ENCODE measurements around the gene CCR9.

CCR9 gene

DNA sequence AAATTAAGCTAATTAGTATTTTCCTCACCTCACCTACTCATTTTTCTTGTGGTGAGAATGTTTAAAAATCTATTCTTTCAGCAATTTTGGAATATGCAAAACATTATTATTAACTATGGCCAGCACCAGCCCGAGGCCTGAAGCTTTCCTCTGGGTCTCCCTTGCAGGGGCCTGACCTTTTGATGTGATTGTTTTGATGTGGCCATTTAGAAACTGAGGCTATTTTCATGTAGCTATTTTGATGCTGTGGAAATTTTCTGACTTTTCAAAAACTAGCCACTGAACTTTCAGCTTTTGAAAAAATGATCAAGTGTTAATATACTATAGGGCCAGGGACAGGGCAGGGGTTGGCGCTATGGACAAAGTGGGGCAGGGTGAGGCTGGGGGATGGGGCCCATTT, 8.2 kb upstream of the CCR9 start:
- no peaks in the 10 kb centered on the region for H3K36me3 ChIP-seq (ENCODE audit: low read depth)
- no peak for ATAC-seq (ENCODE audit: low read depth)
- no peak for TF ChIP-seq CTCF (IDR thresholded peaks at IDR 0.05; ENCODE audit: poor library complexity, severe bottlenecking)

GRCh38 chr3:45880725-45881077, 5.6 kb upstream of the CCR9 start:
- DNase-seq (ENCODE audit: low spot score) (no peak), ATAC-seq (ENCODE audit: low read depth) (0 out of 3 replicates have a peak, but pooled peaks have one; percentile 12)
- H3K4me1 ChIP-seq (ENCODE audit: insufficient read depth, poor library complexity, severe bottlenecking), result no peaks in the 10 kb centered on the region
- no peak overlapping the region for H3K27ac ChIP-seq (ENCODE audit: poor library complexity, severe bottlenecking)
- no peak for TF ChIP-seq CTCF (IDR thresholded peaks at IDR 0.05; ENCODE audit: poor library complexity, severe bottlenecking)
- H3K9me3 ChIP-seq (ENCODE audit: severe bottlenecking), result no peaks in the 10 kb centered on the region
- no peak overlapping the region for H3K4me3 ChIP-seq (ENCODE audit: severe bottlenecking)
- no peaks in the 10 kb centered on the region for H3K36me3 ChIP-seq (ENCODE audit: low read depth)
- H3K27me3 ChIP-seq (ENCODE audit: insufficient read depth, poor library complexity, severe bottlenecking), result no peaks in the 10 kb centered on the region

More for the DNA sequence above, 8.2 kb upstream of the CCR9 start:
- Histone ChIP-seq H3K9me3 (ENCODE audit: severe bottlenecking) (no peaks in the 10 kb centered on the region), H3K4me1 (ENCODE audit: insufficient read depth, poor library complexity, severe bottlenecking) (no peaks in the 10 kb centered on the region), H3K27me3 (ENCODE audit: insufficient read depth, poor library complexity, severe bottlenecking) (no peaks in the 10 kb centered on the region), H3K27ac (ENCODE audit: poor library complexity, severe bottlenecking) (no peak overlapping the region), H3K4me3 (ENCODE audit: severe bottlenecking) (no peak overlapping the region)
- DNase-seq (ENCODE audit: low spot score), result no peak

DNA sequence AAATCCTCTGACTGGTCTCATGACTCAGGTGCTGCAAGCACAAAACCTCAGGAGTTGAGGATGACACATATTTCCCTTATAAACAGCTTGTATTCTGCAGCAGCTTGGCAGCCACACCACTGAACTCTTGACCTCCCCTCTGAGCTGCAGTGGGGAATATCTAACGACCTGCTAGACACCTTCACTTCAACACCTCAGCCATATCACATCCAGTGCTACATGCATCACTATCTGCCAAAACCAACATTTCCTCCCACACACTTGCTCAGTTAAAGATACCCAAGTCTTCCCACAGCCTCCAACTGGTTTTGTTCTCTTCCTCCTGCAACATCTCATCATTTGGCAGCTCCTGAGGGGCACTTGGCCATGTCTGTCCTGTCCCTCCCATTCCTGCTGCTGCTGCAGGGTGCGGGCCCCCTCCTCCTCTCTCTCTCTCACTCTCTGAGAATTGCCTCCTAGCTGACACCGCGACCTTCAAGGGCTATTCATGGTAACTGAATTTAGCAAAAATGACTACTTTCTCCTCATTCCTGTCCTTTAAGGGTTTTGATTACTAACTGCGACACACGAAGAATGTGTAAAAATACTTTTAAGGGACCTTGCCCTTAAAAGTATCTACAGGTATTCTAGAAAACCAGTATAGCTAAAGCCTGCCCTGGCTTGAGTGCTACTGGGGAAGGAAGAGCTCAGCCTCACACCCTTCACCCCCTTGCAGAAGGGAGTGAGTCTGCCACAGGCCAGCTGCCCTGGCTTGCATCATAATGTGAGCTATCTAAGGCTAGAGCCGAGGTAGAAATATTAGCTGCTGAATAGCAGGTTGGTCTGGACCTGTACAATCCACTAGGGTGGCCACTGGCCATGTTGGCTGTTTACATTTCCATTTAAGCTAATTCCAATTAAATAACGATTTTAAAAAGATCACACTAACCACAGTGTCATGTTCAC, 5.0 kb upstream of the CCR9 start:
- H3K36me3 ChIP-seq (ENCODE audit: low read depth), result no peaks in the 10 kb centered on the region
- H3K4me1 ChIP-seq (ENCODE audit: insufficient read depth, poor library complexity, severe bottlenecking), result no peaks in the 10 kb centered on the region
- TF ChIP-seq CTCF (IDR thresholded peaks at IDR 0.05; ENCODE audit: poor library complexity, severe bottlenecking), result no peak
- peak; percentile 80 for ATAC-seq (ENCODE audit: low read depth)
- no peak overlapping the region for H3K27ac ChIP-seq (ENCODE audit: poor library complexity, severe bottlenecking)
- H3K4me3 ChIP-seq (ENCODE audit: severe bottlenecking), result no peak overlapping the region
- no peaks in the 10 kb centered on the region for H3K9me3 ChIP-seq (ENCODE audit: severe bottlenecking)
- H3K27me3 ChIP-seq (ENCODE audit: insufficient read depth, poor library complexity, severe bottlenecking), result no peaks in the 10 kb centered on the region
- DNase-seq (ENCODE audit: low spot score), result no peak

DNA sequence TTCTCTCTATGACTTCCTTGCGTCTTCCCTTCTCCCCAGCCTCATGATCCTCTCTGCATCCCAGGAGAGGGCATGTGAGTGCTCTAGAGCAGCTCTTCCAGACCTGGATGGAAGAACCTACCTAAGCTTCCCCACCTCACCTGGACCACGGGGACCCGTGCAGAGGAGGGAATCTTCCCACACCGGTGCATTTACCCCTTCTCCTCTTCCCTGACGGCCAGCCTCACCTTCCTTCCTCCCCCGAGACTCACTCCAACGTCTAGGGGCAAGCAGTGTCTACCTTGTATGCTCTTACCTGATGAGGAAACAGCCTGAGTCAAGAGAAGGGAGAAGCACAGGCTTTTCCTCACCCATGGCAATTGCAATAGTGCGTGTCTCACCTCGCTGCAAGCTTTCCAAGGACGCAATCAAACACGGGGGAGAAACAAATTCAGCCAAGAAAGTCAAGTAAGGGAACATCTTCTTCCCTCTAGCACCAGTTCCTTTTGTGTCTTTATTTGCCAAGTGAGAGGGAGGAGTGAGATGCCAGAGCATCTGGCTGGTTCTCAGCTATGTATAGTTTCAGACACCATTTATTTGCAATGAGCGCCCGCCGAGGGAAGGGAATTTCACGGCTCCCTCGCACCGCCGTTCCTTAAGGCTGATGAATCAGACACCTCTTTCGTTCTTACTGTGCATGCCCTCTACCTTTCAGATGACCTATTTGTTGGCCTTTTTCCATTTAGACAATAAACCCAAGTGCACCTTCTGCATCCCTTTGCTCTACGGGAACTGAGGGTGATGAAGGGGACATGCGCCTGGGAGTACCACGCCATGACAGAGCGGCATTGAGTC, 1.8 kb upstream of the CCR9 start:
- H3K4me1 ChIP-seq (ENCODE audit: insufficient read depth, poor library complexity, severe bottlenecking), result no peaks in the 10 kb centered on the region
- no peak for TF ChIP-seq CTCF (IDR thresholded peaks at IDR 0.05; ENCODE audit: poor library complexity, severe bottlenecking)
- no peaks in the 10 kb centered on the region for H3K36me3 ChIP-seq (ENCODE audit: low read depth)
- H3K9me3 ChIP-seq (ENCODE audit: severe bottlenecking), result no peaks in the 10 kb centered on the region
- no peak overlapping the region for H3K4me3 ChIP-seq (ENCODE audit: severe bottlenecking)
- DNase-seq (ENCODE audit: low spot score) (no peak), ATAC-seq (ENCODE audit: low read depth) (no peak)
- H3K27me3 ChIP-seq (ENCODE audit: insufficient read depth, poor library complexity, severe bottlenecking), result no peaks in the 10 kb centered on the region
- H3K27ac ChIP-seq (ENCODE audit: poor library complexity, severe bottlenecking), result no peak overlapping the region
